HEK293 (cell line): ENCODE measurements around the gene TMF1.

Experiments
- CTCF ChIA-PET: fragments of 350-600 bp; formaldehyde crosslinking; extraction: SDS; loops from one replicate; lab custom pipeline; 2021; ENCODE audit warnings: antibody characterized with exemption; lab: Yijun Ruan, JAX
- POLR2A ChIA-PET: fragments of 300-600 bp; formaldehyde crosslinking; extraction: SDS; loops from one replicate; lab custom pipeline; 2020; ENCODE audit warnings: antibody characterized with exemption, inconsistent platforms; lab: Yijun Ruan, JAX
- H3K27ac ChIP-seq: fragments of 200-500 bp; sonication (Bioruptor generic); 2 replicates; pipeline ENCODE4 v1.5.1; 2014; ENCODE audit warnings: low read depth, low read length, control low read depth, inconsistent platforms; ENCODE audit errors: extremely low read depth
- H3K36me3 ChIP-seq, 2 experiments: fragments of 200-500 bp in 1 of 2; sonication (Bioruptor generic) in 1 of 2; 1 replicate in 1 of 2; 2 replicates in 1 of 2; pipeline ENCODE4 v1.5.1; 2014 to 2017; ENCODE audit warnings: inconsistent platforms in 2 of 2, low read length in 2 of 2; ENCODE audit not compliant: control insufficient read depth in 2 of 2, insufficient read depth in 1 of 2
- H3K4me1 ChIP-seq: fragments of 200-500 bp; sonication (Bioruptor generic); 2 replicates; pipeline ENCODE4 v1.5.1; 2014; ENCODE audit warnings: mild to moderate bottlenecking, low read length, inconsistent platforms; ENCODE audit not compliant: control insufficient read depth, insufficient read depth
- H3K4me3 ChIP-seq: 2 replicates; pipeline ENCODE4 v1.5.1; 2011; ENCODE audit warnings: low read depth, mild to moderate bottlenecking, control low read depth, low read length, moderate library complexity
- H3K9me3 ChIP-seq: fragments of 200-500 bp; sonication (Bioruptor generic); 2 replicates; pipeline ENCODE4 v1.5.1; 2014; ENCODE audit warnings: low read depth, low read length, inconsistent platforms; ENCODE audit not compliant: control insufficient read depth, insufficient read depth
- BCL6B ChIP-seq: fragments of 450-650 bp; formaldehyde crosslinking; IDR thresholded peaks from 2 replicates; pipeline ENCODE4 v1.5.1; 2017; ENCODE audit warnings: missing biosample characterization, missing genetic modification characterization
- CTCF ChIP-seq: fragments of 450-650 bp; formaldehyde crosslinking; IDR thresholded peaks from 2 replicates; pipeline ENCODE4 v1.5.1; 2016; ENCODE audit warnings: missing biosample characterization, missing genetic modification characterization
- EGR2 ChIP-seq: fragments of 450-650 bp; formaldehyde crosslinking; IDR thresholded peaks from 2 replicates; pipeline ENCODE4 v1.5.1; 2016; ENCODE audit warnings: low read depth, missing biosample characterization, missing genetic modification characterization
- KLF17 ChIP-seq: fragments of 450-650 bp; formaldehyde crosslinking; IDR thresholded peaks from 2 replicates; pipeline ENCODE4 v1.5.1; 2016; ENCODE audit warnings: missing biosample characterization, missing genetic modification characterization
- SCRT2 ChIP-seq: fragments of 450-650 bp; formaldehyde crosslinking; IDR thresholded peaks from 2 replicates; pipeline ENCODE4 v1.5.1; 2016; ENCODE audit warnings: missing biosample characterization, missing genetic modification characterization
- ZBTB20 ChIP-seq: fragments of 450-650 bp; formaldehyde crosslinking; IDR thresholded peaks from 2 replicates; pipeline ENCODE4 v1.5.1; 2016; ENCODE audit warnings: missing biosample characterization, missing genetic modification characterization
- ZFP37 ChIP-seq: fragments of 450-650 bp; formaldehyde crosslinking; IDR thresholded peaks from 2 replicates; pipeline ENCODE4 v1.5.1; 2016; ENCODE audit warnings: missing biosample characterization, missing genetic modification characterization
- ZNF132 ChIP-seq: fragments of 450-650 bp; formaldehyde crosslinking; IDR thresholded peaks from 2 replicates; pipeline ENCODE4 v1.5.1; 2017; ENCODE audit warnings: missing biosample characterization, missing genetic modification characterization, borderline replicate concordance
- ZNF133 ChIP-seq: fragments of 450-650 bp; formaldehyde crosslinking; IDR thresholded peaks from 2 replicates; pipeline ENCODE4 v1.5.1; 2016; ENCODE audit warnings: missing biosample characterization, missing genetic modification characterization
- ZNF184 ChIP-seq: fragments of 450-650 bp; IDR thresholded peaks from 2 replicates; pipeline ENCODE4 v1.5.1; 2018; ENCODE audit warnings: missing biosample characterization, mild to moderate bottlenecking, missing genetic modification characterization
- ZNF2 ChIP-seq: fragments of 450-650 bp; formaldehyde crosslinking; IDR thresholded peaks from 2 replicates; pipeline ENCODE4 v1.5.1; 2016; ENCODE audit warnings: missing biosample characterization, missing genetic modification characterization
- ZNF202 ChIP-seq: fragments of 450-650 bp; formaldehyde crosslinking; IDR thresholded peaks from 2 replicates; pipeline ENCODE4 v1.5.1; 2016; ENCODE audit warnings: missing biosample characterization, missing genetic modification characterization, borderline replicate concordance
- ZNF398 ChIP-seq: fragments of 450-650 bp; formaldehyde crosslinking; IDR thresholded peaks from 2 replicates; pipeline ENCODE4 v1.5.1; 2017; ENCODE audit warnings: missing biosample characterization, missing genetic modification characterization
- ZNF449 ChIP-seq: fragments of 450-650 bp; formaldehyde crosslinking; IDR thresholded peaks from 2 replicates; pipeline ENCODE4 v1.5.1; 2017; ENCODE audit warnings: missing biosample characterization, mild to moderate bottlenecking, missing genetic modification characterization, moderate library complexity
- ZNF488 ChIP-seq: fragments of 450-650 bp; formaldehyde crosslinking; IDR thresholded peaks from 2 replicates; pipeline ENCODE4 v1.5.1; 2016; ENCODE audit warnings: missing biosample characterization, missing genetic modification characterization
- ZNF518A ChIP-seq: fragments of 450-650 bp; formaldehyde crosslinking; conservative IDR thresholded peaks from 2 replicates; pipeline ENCODE4 v1.5.1; 2016; ENCODE audit warnings: low read depth, missing biosample characterization, missing genetic modification characterization
- ZNF747 ChIP-seq: fragments of 450-650 bp; formaldehyde crosslinking; IDR thresholded peaks from 2 replicates; pipeline ENCODE4 v1.5.1; 2016; ENCODE audit warnings: missing biosample characterization, missing genetic modification characterization

The TMF1 gene

GRCh38 chr3:68999158-68999557, 53.0 kb downstream of the TMF1 start (continued):
- TF ChIP-seq ZNF132 (tag by site-specific recombination) (no peak), ZNF449 (tag by site-specific recombination) (no peak), KLF17 (tag by site-specific recombination) (no peak), ZNF133 (tag by site-specific recombination) (no peak)

GRCh38 chr3:68997887-68998286, 54.2 kb downstream of the TMF1 start:
- H3K27ac ChIP-seq, result no peak overlapping the region
- peaks cover 4 to 66% of the 10 kb centered on the region in 2 experiments; a peak in 2 of 3 replicates for H3K36me3 ChIP-seq
- CTCF ChIA-PET, result no interaction called here
- H3K9me3 ChIP-seq, result no peaks in the 10 kb centered on the region
- TF ChIP-seq ZNF398 (tag by site-specific recombination) (no peak), SCRT2 (tag by site-specific recombination) (no peak), ZNF2 (tag by site-specific recombination) (no peak), ZNF488 (tag by site-specific recombination) (no peak), ZFP37 (tag by site-specific recombination) (no peak), BCL6B (tag by site-specific recombination) (no peak), EGR2 (no peak), ZBTB20 (no peak), ZNF184 (tag by site-specific recombination) (no peak), ZNF747 (tag by site-specific recombination) (no peak), ZNF202 (no peak), CTCF (tag by site-specific recombination) (no peak), ZNF518A (tag by site-specific recombination) (no peak)
- POLR2A ChIA-PET, result no interaction called here
- H3K4me3 ChIP-seq, result no peak overlapping the region
- H3K4me1 ChIP-seq, result no peaks in the 10 kb centered on the region
